HAP-1 (cell line): ENCODE data around the gene RBM19.
A peak's percentile ranks its signal among the peaks of the same experiment; 100 is the strongest.

Experiments used
- DNase-seq, 2 experiments: peaks; one replicate each; pipeline ENCODE4 v3.0.0-alpha.2; 2016 to 2020; ENCODE audit warnings: low spot score in 2 of 2
- H3K27me3 ChIP-seq: fragments of 250-450 bp; sonication (Bioruptor Pico); 2 replicates; pipeline ENCODE4 v1.5.1; 2020; ENCODE audit warnings: low read depth, mild to moderate bottlenecking, moderate library complexity
- H3K36me3 ChIP-seq: fragments of 250-450 bp; sonication (Bioruptor Pico); replicated peaks from 2 replicates; pipeline ENCODE4 v1.5.1; 2020; ENCODE audit warnings: mild to moderate bottlenecking
- H3K4me1 ChIP-seq: fragments of 250-450 bp; sonication (Bioruptor Pico); 2 replicates; pipeline ENCODE4 v1.5.1; 2020; ENCODE audit warnings: mild to moderate bottlenecking
- H3K4me3 ChIP-seq: fragments of 250-450 bp; sonication (Bioruptor Pico); 2 replicates; pipeline ENCODE4 v1.5.1; 2020; ENCODE audit warnings: mild to moderate bottlenecking, moderate library complexity
- H3K9me3 ChIP-seq: fragments of 250-450 bp; sonication (Bioruptor Pico); 2 replicates; pipeline ENCODE4 v1.5.1; 2020; ENCODE audit warnings: mild to moderate bottlenecking, moderate library complexity
- in situ Hi-C: fragments of 300-500 bp; cut with MboI; formaldehyde crosslinking; loops from 3 replicates; pipeline ENCODE4 v1.14.3; 2020; ENCODE audit warnings: low sequenced_read_pairs, inconsistent platforms, mixed read lengths

RBM19 gene

DNA sequence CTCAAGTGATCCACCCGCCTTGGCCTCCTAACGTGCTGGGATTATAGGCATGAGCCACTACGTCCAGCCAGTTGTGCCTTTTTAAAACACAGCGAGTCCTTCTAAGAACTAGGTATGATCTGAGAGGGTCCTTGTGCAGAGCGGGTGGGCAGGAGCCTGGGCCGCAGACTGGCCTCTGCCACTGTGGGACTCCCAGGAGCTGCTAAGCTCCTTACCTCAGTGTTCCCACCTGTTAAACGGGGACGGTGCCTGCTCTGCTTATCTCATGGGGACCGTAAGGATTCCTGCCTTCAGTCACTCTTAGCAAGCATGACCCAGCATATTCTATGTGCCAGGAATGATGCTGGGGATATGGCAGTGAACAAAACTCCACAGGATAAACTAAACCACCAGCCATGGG, 136.9 kb downstream of the RBM19 start:
- H3K27me3 ChIP-seq = no peaks in the 10 kb centered on the region
- no peaks in the 10 kb centered on the region for H3K36me3 ChIP-seq
- in situ Hi-C loops = no loop called here
- no peak overlapping the region for H3K4me3 ChIP-seq
- no peaks in the 10 kb centered on the region for H3K4me1 ChIP-seq
- H3K9me3 ChIP-seq = no peaks in the 10 kb centered on the region
- DNase-seq = no peak

DNA sequence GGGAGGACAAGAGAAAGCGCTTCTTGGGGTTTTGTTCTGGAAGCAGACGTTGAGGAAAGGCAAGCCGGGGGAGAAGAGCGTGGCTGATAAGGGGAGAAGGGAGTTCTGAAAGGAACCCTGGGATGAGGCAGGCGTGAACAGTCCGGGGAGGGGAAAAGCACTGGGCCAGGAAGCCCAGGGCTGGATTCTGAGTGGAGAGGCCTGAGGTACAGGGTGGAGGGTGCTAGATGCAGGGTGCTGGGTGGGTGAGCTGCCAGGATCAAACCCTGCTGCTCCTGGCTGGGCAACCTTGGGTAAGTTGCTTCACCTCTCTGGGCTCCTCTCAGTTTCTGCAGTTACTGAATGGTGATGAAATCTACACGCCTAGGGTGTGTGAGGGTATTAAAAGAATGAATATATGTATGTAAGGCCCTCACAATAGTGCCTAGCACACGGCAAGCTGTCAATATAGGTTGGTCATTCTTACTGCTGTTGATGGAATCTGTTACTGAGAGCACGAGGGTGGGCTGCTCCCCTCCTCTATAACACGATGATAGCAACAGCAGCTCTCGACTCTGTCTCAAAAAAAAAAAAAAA, 138.5 kb downstream of the RBM19 start:
- in situ Hi-C loops = no loop called here
- H3K36me3 ChIP-seq = no peaks in the 10 kb centered on the region
- no peaks in the 10 kb centered on the region for H3K4me1 ChIP-seq
- no peak overlapping the region for H3K4me3 ChIP-seq
- no peak for DNase-seq
- no peaks in the 10 kb centered on the region for H3K27me3 ChIP-seq
- H3K9me3 ChIP-seq = no peaks in the 10 kb centered on the region

DNA sequence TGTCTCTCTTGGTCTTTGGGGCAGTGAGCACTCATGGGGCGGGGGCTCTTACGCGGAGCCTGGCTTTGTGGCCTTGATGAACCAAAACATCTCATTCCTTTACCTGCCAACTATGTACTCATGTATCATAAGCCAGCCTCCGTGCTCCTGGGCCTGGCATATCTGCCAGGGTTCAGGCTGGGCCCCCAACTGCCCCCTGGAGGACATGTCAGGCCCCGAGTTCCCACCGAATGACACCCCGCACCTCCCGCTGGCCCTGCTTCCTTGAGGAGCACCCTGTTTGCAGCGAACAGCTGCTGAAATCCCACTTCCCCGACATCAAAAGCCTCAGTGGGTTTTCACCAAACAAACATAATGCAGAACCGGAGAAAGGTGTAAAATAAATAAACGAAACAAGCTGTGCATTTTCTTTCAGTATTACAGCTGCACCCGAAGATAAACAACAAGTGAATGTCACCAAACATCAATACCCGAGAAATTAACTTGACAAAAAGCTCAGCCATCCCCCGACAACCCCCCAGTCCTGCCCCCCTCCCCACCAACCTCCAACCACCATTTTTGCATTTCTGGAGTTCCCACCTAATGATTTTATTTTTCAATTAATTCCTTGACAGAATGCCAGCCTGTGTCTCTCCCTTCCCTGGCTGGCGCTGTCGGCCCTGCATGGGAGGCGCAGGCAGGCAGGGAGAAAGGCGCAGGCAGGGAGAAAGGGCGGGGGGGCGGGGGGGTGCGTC, 139.2 kb downstream of the RBM19 start:
- DNase-seq = no peak
- Histone ChIP-seq H3K4me1 (no peaks in the 10 kb centered on the region), H3K4me3 (no peak overlapping the region), H3K27me3 (no peaks in the 10 kb centered on the region), H3K36me3 (no peaks in the 10 kb centered on the region), H3K9me3 (no peaks in the 10 kb centered on the region)
- in situ Hi-C loops = no loop called here

DNA sequence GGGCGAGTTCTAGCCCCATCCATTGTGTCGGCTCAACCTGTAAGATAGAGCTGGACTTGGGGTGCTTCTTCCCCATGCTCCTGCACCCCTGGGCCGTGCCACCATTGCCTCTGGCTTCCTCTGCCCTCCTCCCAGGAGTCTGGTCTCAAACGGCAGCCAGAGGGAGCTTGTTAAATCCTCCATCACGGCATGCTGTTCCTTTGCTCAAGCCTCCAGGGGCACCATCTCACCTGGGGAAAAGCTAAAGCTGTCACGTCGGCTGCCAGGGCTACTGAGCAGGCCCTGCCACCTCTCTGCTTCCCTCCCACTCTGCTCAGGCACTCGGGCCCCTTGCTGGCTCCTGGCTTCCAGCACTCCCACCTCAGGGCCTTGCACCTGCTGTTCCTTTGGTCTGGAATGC, 140.4 kb downstream of the RBM19 start:
- Histone ChIP-seq H3K27me3 (no peaks in the 10 kb centered on the region), H3K9me3 (no peaks in the 10 kb centered on the region), H3K4me1 (no peaks in the 10 kb centered on the region), H3K4me3 (no peak overlapping the region), H3K36me3 (no peaks in the 10 kb centered on the region)
- no peak for DNase-seq
- in situ Hi-C loops = no loop called here

DNA sequence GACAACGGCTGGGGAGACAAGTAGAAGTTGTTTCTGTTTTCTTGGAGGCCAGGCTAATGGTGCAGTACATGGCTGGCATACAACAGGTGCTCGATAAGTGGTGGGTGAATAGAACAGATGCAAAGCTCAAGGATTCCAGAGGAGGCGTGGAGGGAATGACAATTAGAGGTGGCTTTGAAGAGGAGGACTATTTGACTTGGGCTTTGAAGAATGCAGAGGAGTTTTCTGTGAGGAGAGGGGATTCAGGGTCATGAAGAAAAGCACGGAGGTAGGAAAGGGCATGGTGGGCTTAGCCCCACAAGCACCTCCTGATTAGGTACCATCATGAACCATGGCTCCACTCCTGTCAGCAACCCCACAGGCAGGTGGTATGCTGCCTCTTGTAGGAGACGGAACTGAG, 142.3 kb downstream of the RBM19 start:
- no peak for DNase-seq
- no peaks in the 10 kb centered on the region for H3K27me3 ChIP-seq

DNA sequence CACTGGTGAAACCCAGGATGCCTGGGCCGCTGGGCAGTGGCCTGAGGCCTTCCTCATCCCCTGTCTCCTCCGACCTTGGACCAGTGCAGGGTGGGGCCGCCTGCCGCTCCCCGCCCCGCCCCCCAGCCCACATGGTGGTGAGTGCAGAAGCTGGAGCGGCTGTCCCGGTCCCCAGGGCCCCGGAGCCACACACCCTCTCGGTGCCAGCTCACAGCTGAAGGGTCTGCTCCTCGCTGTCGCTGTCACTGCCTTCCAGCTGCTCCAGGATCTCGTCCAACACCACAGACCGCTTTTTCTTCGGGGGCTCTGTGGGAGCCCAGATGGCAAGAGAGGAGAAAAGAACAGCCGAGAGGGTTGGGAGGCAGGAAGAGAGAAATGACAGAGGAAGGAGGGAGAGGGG, 143.1 kb downstream of the RBM19 start:
- Histone ChIP-seq H3K27me3 (no peaks in the 10 kb centered on the region), H3K4me1 (no peaks in the 10 kb centered on the region), H3K9me3 (no peaks in the 10 kb centered on the region), H3K36me3 (no peaks in the 10 kb centered on the region), H3K4me3 (no peak overlapping the region)
- in situ Hi-C loops = no loop called here
- DNase-seq = no peak

More for the DNA sequence above, 142.3 kb downstream of the RBM19 start:
- Histone ChIP-seq H3K4me1 (no peaks in the 10 kb centered on the region), H3K36me3 (no peaks in the 10 kb centered on the region), H3K4me3 (no peak overlapping the region), H3K9me3 (no peaks in the 10 kb centered on the region)
- in situ Hi-C loops = no loop called here

DNA sequence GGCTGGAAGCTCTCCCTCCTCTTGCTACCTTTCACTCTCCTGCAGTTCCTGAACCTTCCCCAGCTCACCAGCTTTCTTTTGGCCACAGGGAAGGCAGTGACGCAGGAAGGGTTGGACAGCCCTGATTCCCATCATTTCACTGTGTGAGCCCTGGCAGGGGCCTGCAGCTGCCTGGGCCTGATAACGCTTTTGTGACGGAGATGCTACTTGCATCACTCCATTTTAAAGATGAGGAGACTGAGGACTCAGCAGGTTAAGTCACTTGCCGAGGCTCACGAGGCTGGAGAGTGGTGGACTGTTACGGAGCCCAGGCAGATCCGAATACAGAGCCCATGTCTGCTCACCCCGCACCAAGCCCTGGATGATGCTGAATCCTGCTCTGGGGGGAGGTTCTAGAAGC, 145.3 kb downstream of the RBM19 start:
- no peaks in the 10 kb centered on the region for H3K27me3 ChIP-seq
- H3K4me3 ChIP-seq = no peak overlapping the region
- no peak for DNase-seq
- H3K4me1 ChIP-seq = no peaks in the 10 kb centered on the region
- no peaks in the 10 kb centered on the region for H3K36me3 ChIP-seq
- no peaks in the 10 kb centered on the region for H3K9me3 ChIP-seq
- in situ Hi-C loops = no loop called here

DNA sequence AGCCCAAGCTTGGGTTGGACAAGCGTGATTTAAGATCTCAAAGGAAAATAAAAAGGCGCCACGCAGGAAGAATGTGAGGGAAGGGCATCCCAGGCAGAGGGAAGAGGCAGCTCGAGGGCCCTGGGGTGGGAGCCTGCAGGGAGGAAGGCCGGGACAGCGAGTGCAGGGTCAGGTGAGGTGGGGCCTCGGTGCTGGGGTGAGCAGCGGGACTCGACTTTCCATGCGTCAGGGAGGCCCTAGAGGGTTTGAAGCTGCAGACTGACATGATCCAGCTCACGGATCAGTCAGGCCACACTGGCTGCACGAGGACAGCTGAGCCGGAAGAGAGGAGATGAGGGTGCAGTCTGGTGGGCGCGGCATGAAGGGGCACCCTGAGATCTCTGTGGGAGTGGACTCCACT, 145.8 kb downstream of the RBM19 start:
- H3K9me3 ChIP-seq = no peaks in the 10 kb centered on the region
- H3K4me1 ChIP-seq = no peaks in the 10 kb centered on the region
- DNase-seq = no peak
- in situ Hi-C loops = no loop called here
- no peak overlapping the region for H3K4me3 ChIP-seq
- no peaks in the 10 kb centered on the region for H3K36me3 ChIP-seq
- H3K27me3 ChIP-seq = no peaks in the 10 kb centered on the region

DNA sequence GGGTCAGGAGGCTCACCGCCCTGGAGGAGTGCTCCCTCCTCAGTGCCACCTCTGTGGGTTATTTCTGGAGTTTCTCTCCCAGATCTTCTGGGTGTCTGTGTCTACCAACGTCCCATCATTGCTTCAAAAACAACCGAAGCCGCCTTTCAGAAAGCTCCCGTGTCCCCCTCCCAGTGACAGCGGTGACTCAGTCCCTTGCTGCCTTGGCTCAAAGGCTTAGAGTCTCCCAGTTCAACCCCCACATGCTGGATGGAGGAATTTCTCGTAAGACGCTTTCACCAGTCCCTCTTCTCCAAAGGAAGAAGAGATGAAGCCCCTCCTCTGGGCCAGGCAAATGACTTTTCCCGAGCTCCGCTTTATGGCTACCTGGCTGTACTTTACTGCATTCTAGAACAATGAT, 146.6 kb downstream of the RBM19 start:
- no peaks in the 10 kb centered on the region for H3K4me1 ChIP-seq
- DNase-seq = no peak
- no peaks in the 10 kb centered on the region for H3K36me3 ChIP-seq
- H3K9me3 ChIP-seq = no peaks in the 10 kb centered on the region
- in situ Hi-C loops = no loop called here
- no peaks in the 10 kb centered on the region for H3K27me3 ChIP-seq
- H3K4me3 ChIP-seq = no peak overlapping the region

DNA sequence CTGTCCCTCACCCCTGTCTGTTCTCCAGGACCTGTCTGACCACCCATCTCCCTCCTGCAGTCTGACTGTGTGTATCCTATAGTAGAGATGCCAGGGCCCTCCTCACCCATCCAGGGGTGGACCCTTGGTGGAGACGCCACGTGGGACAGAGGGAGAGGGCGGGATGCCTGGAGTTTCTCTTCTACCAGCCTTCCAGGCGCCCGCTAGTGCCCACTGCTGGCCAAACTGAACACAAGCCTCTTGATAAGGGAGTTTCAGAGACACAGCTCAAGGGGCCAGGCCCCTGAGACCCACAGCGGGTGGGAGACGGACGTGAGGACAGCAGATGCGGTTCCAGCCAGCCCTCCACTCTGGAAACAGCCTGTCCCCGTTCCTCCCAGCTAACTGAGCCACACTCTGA, 147.3 kb downstream of the RBM19 start:
- no peak overlapping the region for H3K4me3 ChIP-seq
- no peaks in the 10 kb centered on the region for H3K27me3 ChIP-seq
- in situ Hi-C loops = no loop called here
- DNase-seq = peak; percentile 5 to 64
- no peaks in the 10 kb centered on the region for H3K36me3 ChIP-seq
- H3K4me1 ChIP-seq = no peaks in the 10 kb centered on the region
- H3K9me3 ChIP-seq = no peaks in the 10 kb centered on the region

DNA sequence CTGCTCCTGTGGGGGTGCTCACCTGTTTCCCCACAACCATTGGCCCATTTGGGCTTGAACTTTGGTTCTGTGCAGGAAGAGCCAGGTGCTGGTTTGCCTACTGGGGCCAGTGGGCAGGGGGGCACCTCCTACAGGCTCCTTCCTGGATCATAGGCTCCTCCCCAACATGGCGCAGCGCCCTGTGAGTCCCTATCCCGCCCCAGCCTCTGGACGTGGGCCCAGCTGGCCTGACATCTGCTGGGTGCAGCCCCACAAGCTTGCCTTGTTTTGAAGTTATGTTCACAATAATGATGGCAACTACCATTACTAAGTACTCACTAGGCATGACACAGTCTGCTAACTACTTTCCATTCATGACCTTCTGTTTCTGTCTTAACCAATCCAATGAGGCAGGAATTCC, 147.8 kb downstream of the RBM19 start:
- no peaks in the 10 kb centered on the region for H3K4me1 ChIP-seq
- in situ Hi-C loops = no loop called here
- H3K36me3 ChIP-seq = no peaks in the 10 kb centered on the region
- H3K9me3 ChIP-seq = no peaks in the 10 kb centered on the region
- no peak overlapping the region for H3K4me3 ChIP-seq
- DNase-seq = no peak
- no peaks in the 10 kb centered on the region for H3K27me3 ChIP-seq

DNA sequence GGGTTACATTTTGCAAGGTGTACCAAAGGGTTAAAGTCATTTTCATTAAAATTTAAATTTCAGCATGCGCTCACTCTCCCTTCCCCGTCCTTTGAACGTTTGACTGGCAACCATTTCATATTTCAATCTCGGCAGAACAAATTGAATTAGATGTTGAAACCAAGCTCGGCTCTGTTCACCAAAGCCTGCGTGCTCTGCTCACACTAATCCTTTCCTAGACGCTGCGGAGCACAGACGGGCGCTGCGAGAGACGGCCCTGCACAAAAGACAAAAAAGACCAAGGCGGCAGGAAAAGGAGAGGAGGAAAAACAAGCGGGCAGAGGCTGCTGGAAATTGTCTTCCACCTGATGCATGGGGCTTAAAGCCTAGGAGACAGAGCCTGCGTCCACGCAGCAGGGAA, 149.3 kb downstream of the RBM19 start:
- Histone ChIP-seq H3K27me3 (no peaks in the 10 kb centered on the region), H3K4me1 (no peaks in the 10 kb centered on the region), H3K9me3 (no peaks in the 10 kb centered on the region), H3K36me3 (no peaks in the 10 kb centered on the region), H3K4me3 (no peak overlapping the region)
- in situ Hi-C loops = no loop called here
- DNase-seq = no peak

DNA sequence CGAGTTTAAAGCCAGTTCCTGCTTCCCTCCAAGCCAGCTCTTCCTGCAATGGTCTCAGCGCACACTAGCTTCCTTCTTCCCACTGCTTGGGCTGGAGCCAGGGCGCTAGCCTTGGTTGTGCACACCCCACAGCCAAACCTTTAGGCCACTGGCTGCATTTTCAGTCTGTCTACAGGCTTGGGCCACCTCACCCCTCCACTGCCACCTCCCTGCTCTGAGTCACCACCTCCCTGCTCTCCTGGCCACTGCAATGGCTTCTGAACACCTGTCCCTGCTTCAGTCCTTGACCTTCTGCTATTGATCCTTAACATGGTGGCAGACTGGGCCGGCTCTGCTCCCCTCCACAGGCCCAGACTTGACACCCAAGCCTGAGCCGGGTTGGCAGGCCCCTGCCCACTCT, 151.1 kb downstream of the RBM19 start:
- no peaks in the 10 kb centered on the region for H3K4me1 ChIP-seq
- H3K4me3 ChIP-seq = no peak overlapping the region
- DNase-seq = no peak
- H3K36me3 ChIP-seq = no peaks in the 10 kb centered on the region
- H3K27me3 ChIP-seq = no peaks in the 10 kb centered on the region
- no peaks in the 10 kb centered on the region for H3K9me3 ChIP-seq
- in situ Hi-C loops = no loop called here

DNA sequence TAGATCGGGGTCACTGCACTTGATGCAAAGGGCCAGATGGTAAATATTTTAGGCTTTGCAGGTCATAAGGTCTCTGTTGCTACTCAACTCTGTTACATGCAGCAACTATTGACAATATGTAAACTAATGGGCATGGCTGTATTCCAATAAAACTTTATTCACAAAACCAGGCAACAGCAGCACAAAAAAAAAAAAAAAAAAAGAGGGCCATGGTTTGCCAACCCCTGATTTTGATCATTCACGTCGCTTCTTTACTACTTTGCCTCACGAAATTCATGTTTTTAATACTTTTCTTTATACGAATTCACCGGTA, 152.9 kb downstream of the RBM19 start:
- Histone ChIP-seq H3K4me1 (no peaks in the 10 kb centered on the region), H3K4me3 (no peak overlapping the region), H3K36me3 (no peaks in the 10 kb centered on the region), H3K27me3 (no peaks in the 10 kb centered on the region), H3K9me3 (no peaks in the 10 kb centered on the region)
- DNase-seq = no peak
- in situ Hi-C loops = no loop called here
